ENCODE results near the gene TMEFF2. TPM values are rescaled to one million over a fixed set of nuclear protein-coding genes. Genes with fewer than 3 reads are reported as not detected.
A peak's percentile ranks its signal among the peaks of the same experiment; 100 is the strongest.

The TMEFF2 gene
- not detected for total RNA-seq

DNA sequence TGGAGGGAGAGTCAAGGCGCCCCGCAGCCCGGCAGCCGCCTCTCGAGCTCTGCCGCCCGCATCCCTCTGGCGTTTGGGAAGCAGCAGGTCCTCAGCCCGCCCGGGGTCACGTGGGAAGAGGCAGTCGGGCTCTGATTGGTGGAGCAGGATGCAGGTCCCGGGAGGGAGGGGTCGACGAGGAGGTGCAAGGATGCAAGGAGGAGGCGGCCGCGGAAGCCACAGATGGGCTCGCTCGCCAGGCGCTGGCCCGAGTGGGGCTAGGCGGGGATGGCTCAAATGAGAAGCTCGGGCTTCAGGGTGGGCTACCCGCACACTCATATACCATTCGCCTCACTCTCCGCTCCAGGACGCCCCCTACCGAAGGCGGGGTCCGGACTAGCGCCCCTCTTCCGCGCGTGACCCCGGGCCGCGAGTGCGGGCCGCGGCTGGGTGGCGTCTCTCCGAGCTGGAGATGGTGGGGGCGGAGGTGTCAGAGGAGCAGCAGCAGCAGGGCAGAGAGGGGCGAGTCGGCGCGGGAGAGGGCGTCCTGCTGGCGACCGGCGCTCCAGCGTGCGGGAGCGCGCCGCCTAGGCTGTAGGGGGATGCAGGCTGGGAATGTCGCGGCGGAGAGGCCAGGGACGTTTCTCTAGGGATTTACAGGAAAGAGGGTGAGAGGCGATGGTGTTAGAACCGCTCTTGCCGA, at the start of gene TMEFF2:
TMEFF2 (minus strand) TSS at position 68 of the 682 bp plus-strand sequence. CDS start 409 bp downstream, outside the sequence.
- Mint-ChIP-seq H3K9me3 (no peaks in the 10 kb centered on the region), H3K4me1 (peaks cover 18% of the 10 kb centered on the region), H3K4me3 (peak within 1 kb of the TSS; percentile 74), H3K27me3 (peaks cover 72% of the 10 kb centered on the region), H3K36me3 (no peaks in the 10 kb centered on the region), H3K27ac (no peak within 1 kb of the TSS)
- peak; percentile 67 for DNase-seq

DNA sequence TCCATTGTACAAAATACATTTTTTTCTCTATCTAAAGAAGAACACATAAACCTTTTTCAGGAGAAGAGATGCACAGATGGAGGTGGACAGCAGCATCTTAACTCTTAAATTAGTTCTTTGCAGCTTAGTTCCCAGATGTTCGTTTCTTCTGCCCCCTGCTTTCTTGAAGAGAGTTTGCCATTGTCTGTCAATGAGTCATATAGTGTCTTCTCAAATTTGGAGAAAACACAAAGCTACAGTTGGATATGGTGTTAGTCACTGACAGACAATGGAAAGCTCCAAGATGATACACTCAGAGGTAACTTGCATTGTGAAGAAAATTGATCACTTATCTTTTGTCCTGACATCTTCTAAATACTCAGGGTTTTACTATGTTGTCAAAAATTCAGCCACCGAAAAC, 48.8 kb upstream of the TMEFF2 start:
- H3K27me3 Mint-ChIP-seq, result peaks cover 5% of the 10 kb centered on the region
- no peak for DNase-seq
- H3K36me3 Mint-ChIP-seq, result no peaks in the 10 kb centered on the region
- no peak overlapping the region for H3K27ac Mint-ChIP-seq
- no peak overlapping the region for H3K4me3 Mint-ChIP-seq
- H3K9me3 Mint-ChIP-seq, result no peaks in the 10 kb centered on the region
- no peaks in the 10 kb centered on the region for H3K4me1 Mint-ChIP-seq

DNA sequence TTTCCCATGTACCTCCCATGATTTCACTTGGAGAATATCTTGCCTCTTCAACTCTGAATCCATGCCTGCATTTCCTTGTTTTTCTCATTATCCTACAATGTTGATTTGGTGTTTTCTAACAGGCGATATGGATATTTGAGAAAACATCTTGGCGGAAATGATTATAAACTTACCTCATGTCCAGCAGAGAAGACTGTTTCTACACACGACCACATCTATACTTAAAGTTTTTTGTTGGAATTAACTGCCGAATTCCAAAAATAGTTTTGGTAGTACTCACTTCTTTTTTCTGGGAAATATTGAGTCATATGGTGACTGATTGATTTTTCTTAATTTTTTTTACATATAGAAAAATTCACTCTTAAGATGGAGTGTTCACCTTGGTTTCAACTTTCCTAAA, 41.4 kb upstream of the TMEFF2 start:
- no peak for DNase-seq
- Mint-ChIP-seq H3K4me1 (no peaks in the 10 kb centered on the region), H3K9me3 (peaks cover 1% of the 10 kb centered on the region), H3K36me3 (no peaks in the 10 kb centered on the region), H3K27me3 (no peaks in the 10 kb centered on the region), H3K4me3 (no peak overlapping the region), H3K27ac (no peak overlapping the region)

- H3K36me3 Mint-ChIP-seq, result no peaks in the 10 kb centered on the region
- H3K27ac Mint-ChIP-seq, result no peak overlapping the region
- H3K9me3 Mint-ChIP-seq, result no peaks in the 10 kb centered on the region
- no peaks in the 10 kb centered on the region for H3K27me3 Mint-ChIP-seq
- H3K4me3 Mint-ChIP-seq, result no peak overlapping the region
- no peak for DNase-seq
- no peaks in the 10 kb centered on the region for H3K4me1 Mint-ChIP-seq
Observed at GRCh38 chr2:192230889-192231453, 36.2 kb upstream of the TMEFF2 start.

DNA sequence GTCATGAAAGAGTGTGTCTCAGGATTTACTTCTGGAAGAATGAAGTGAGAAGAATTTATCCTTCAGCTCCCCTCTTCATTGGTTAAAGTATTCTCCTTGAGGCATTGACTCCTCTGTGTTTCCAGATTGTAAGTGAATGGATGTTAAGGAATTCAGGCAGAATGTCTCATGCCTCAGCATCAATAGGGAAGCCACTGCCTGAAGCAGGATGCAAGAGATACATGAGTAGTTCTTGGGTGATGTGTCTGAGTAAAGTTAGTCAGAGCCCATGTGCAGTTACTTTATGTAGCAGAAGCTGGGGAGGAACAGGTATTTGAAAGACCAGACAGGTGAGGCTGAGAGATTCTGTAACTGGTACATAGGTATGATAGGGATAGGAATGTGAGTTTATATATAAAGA, 34.0 kb upstream of the TMEFF2 start:
- Mint-ChIP-seq H3K27me3 (no peaks in the 10 kb centered on the region), H3K9me3 (no peaks in the 10 kb centered on the region), H3K4me3 (no peak overlapping the region), H3K27ac (no peak overlapping the region), H3K36me3 (no peaks in the 10 kb centered on the region), H3K4me1 (no peaks in the 10 kb centered on the region)
- no peak for DNase-seq

GRCh38 chr2:192218970-192219369, 24.2 kb upstream of the TMEFF2 start:
- Mint-ChIP-seq H3K27me3 (peaks cover 3% of the 10 kb centered on the region), H3K9me3 (no peaks in the 10 kb centered on the region), H3K27ac (no peak overlapping the region), H3K36me3 (no peaks in the 10 kb centered on the region), H3K4me1 (no peaks in the 10 kb centered on the region), H3K4me3 (no peak overlapping the region)
- no peak for DNase-seq

GRCh38 chr2:192218377-192218776, 23.6 kb upstream of the TMEFF2 start:
- Mint-ChIP-seq H3K9me3 (no peaks in the 10 kb centered on the region), H3K4me3 (no peak overlapping the region), H3K27me3 (peaks cover 3% of the 10 kb centered on the region), H3K27ac (no peak overlapping the region), H3K4me1 (no peaks in the 10 kb centered on the region), H3K36me3 (no peaks in the 10 kb centered on the region)
- DNase-seq, result no peak

- H3K36me3 Mint-ChIP-seq, result no peaks in the 10 kb centered on the region
- peaks cover 3% of the 10 kb centered on the region for H3K27me3 Mint-ChIP-seq
- DNase-seq, result no peak
- H3K4me1 Mint-ChIP-seq, result no peaks in the 10 kb centered on the region
- H3K27ac Mint-ChIP-seq, result no peak overlapping the region
- no peaks in the 10 kb centered on the region for H3K9me3 Mint-ChIP-seq
- no peak overlapping the region for H3K4me3 Mint-ChIP-seq
Observed at GRCh38 chr2:192216336-192216735, 21.6 kb upstream of the TMEFF2 start.

- Mint-ChIP-seq H3K27me3 (peaks cover 3% of the 10 kb centered on the region), H3K4me1 (no peaks in the 10 kb centered on the region), H3K4me3 (no peak overlapping the region), H3K9me3 (no peaks in the 10 kb centered on the region), H3K36me3 (no peaks in the 10 kb centered on the region), H3K27ac (no peak overlapping the region)
- DNase-seq, result no peak
Observed at GRCh38 chr2:192215096-192215877, 20.6 kb upstream of the TMEFF2 start.

GRCh38 chr2:192208848-192209247, 14.1 kb upstream of the TMEFF2 start:
- no peak for DNase-seq
- H3K36me3 Mint-ChIP-seq, result no peaks in the 10 kb centered on the region
- H3K4me3 Mint-ChIP-seq, result no peak overlapping the region
- no peak overlapping the region for H3K27ac Mint-ChIP-seq
- H3K4me1 Mint-ChIP-seq, result no peaks in the 10 kb centered on the region
- H3K9me3 Mint-ChIP-seq, result no peaks in the 10 kb centered on the region
- peaks cover 8% of the 10 kb centered on the region for H3K27me3 Mint-ChIP-seq

- no peaks in the 10 kb centered on the region for H3K4me1 Mint-ChIP-seq
- H3K27ac Mint-ChIP-seq, result no peak overlapping the region
- peaks cover 22% of the 10 kb centered on the region for H3K27me3 Mint-ChIP-seq
- DNase-seq, result no peak
- no peak overlapping the region for H3K4me3 Mint-ChIP-seq
- H3K9me3 Mint-ChIP-seq, result no peaks in the 10 kb centered on the region
- H3K36me3 Mint-ChIP-seq, result no peaks in the 10 kb centered on the region
Observed at GRCh38 chr2:192206399-192206798, 11.7 kb upstream of the TMEFF2 start.

- Mint-ChIP-seq H3K27me3 (peaks cover 33% of the 10 kb centered on the region), H3K4me3 (no peak overlapping the region), H3K4me1 (no peaks in the 10 kb centered on the region), H3K27ac (no peak overlapping the region), H3K36me3 (no peaks in the 10 kb centered on the region), H3K9me3 (no peaks in the 10 kb centered on the region)
- no peak for DNase-seq
Observed at GRCh38 chr2:192203876-192204275, 9.1 kb upstream of the TMEFF2 start.

GRCh38 chr2:192202373-192202772, 7.6 kb upstream of the TMEFF2 start:
- Mint-ChIP-seq H3K4me1 (no peaks in the 10 kb centered on the region), H3K9me3 (no peaks in the 10 kb centered on the region), H3K27ac (no peak overlapping the region), H3K36me3 (no peaks in the 10 kb centered on the region), H3K27me3 (peaks cover 33% of the 10 kb centered on the region), H3K4me3 (no peak overlapping the region)
- DNase-seq, result no peak

DNA sequence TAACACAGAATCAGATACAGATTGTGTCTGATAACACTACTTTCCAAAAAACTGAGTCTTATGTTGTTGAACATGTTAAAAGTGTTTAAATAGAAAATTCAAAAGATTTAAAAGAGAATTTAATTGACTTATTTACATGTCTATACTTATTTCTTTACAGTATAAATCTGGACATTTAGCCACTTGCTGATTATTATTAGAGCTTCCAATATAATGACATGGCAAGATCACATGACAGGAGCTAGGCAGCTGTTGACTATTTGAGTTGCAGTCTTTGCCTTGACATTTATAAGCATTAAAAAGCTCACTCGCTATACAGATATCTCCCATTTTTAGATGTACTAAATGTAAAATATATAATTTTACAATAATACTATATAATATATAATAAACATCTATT, 6.4 kb upstream of the TMEFF2 start:
- Mint-ChIP-seq H3K36me3 (no peaks in the 10 kb centered on the region), H3K4me3 (no peak overlapping the region), H3K27me3 (peaks cover 42% of the 10 kb centered on the region), H3K9me3 (no peaks in the 10 kb centered on the region), H3K4me1 (peaks cover 7% of the 10 kb centered on the region), H3K27ac (no peak overlapping the region)
- no peak for DNase-seq

DNA sequence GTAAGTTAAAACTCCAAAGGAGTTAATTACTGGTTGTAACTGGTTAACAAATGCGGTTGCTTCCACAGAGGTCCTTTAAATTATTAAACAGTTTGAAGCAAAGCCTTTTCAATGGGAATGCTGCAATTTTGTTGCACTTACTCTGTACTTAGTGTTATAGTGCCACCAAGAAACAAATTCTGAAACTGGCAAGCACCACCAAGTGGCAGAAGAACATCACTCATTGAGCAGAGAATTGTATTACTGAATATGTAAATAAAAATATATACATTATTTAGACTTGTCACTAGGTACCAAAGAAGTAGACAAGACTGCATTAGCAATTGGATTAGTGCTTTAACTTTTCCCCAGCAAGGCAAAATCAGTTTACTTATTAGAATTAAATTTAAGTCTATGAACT, 2.6 kb upstream of the TMEFF2 start:
- Mint-ChIP-seq H3K4me3 (no peak overlapping the region), H3K4me1 (peaks cover 18% of the 10 kb centered on the region), H3K9me3 (no peaks in the 10 kb centered on the region), H3K36me3 (no peaks in the 10 kb centered on the region), H3K27me3 (peaks cover 69% of the 10 kb centered on the region), H3K27ac (no peak overlapping the region)
- DNase-seq, result no peak
